K562 (cell line): Measurements from ENCODE around the gene CRACR2B. TPM values are rescaled to one million over a fixed set of nuclear protein-coding genes. Genes with fewer than 3 reads are reported as not detected.

Experiments
- CHD2 ChIP-seq: IDR thresholded peaks from 2 replicates; pipeline ENCODE4 v1.6.1; 2011; ENCODE audit warnings: low read depth, low read length
- DNMT1 ChIP-seq: fragments of 450-650 bp; IDR thresholded peaks from 2 replicates; pipeline ENCODE4 v1.6.1; 2016; ENCODE audit warnings: antibody characterized with exemption, mild to moderate bottlenecking
- ELF4 ChIP-seq: fragments of 450-650 bp; formaldehyde crosslinking; IDR thresholded peaks from 2 replicates; pipeline ENCODE4 v1.4.0; 2022; ENCODE audit warnings: missing genetic modification characterization
- FOXK2 ChIP-seq, 2 experiments: fragments of 450-650 bp; IDR thresholded peaks in 1 of 2; conservative IDR thresholded peaks in 1 of 2; 2 replicates each; pipeline ENCODE4 v1.6.1; 2016; ENCODE audit warnings: low read depth in 2 of 2, mild to moderate bottlenecking in 1 of 2
- GABPB2 ChIP-seq: fragments of 250-450 bp; sonication (Bioruptor Pico); conservative IDR thresholded peaks from 2 replicates; pipeline ENCODE4 v1.5.1; 2021; ENCODE audit warnings: mild to moderate bottlenecking
- IFI16 ChIP-seq: fragments of 250-450 bp; sonication (Bioruptor Pico); IDR thresholded peaks from 2 replicates; pipeline ENCODE4 v2.1.2; 2022; ENCODE audit warnings: mild to moderate bottlenecking, inconsistent platforms
- KDM5B ChIP-seq: fragments of 200-600 bp; sonication (generic); IDR thresholded peaks from 2 replicates; pipeline ENCODE4 v1.6.1; 2012; ENCODE audit warnings: low read depth, mild to moderate bottlenecking, moderate library complexity, low read length, control low read depth, inconsistent platforms; ENCODE audit not compliant: insufficient replicate concordance
- MAZ ChIP-seq, 2 experiments: fragments of 450-650 bp in 1 of 2; sonication (generic) in 1 of 2; formaldehyde crosslinking; IDR thresholded peaks in 1 of 2; conservative IDR thresholded peaks in 1 of 2; 2 replicates each; pipeline versions ENCODE4 v1.4.0 to v1.5.0; 2020; ENCODE audit warnings: mild to moderate bottlenecking in 1 of 2, missing genetic modification reagents in 1 of 2
- PRMT5 ChIP-seq: sonication (generic); formaldehyde crosslinking; IDR thresholded peaks from 2 replicates; pipeline ENCODE4 v1.5.0; 2020; ENCODE audit warnings: missing genetic modification reagents
- RAD21 ChIP-seq, 2 experiments: fragments of 250-450 bp in 1 of 2; fragments of 450-650 bp in 1 of 2; sonication (Bioruptor Pico) in 1 of 2; formaldehyde crosslinking in 1 of 2; IDR thresholded peaks in 1 of 2; conservative IDR thresholded peaks in 1 of 2; 2 replicates each; pipeline versions ENCODE4 v1.4.0 to v1.8.0; 2020 to 2022; ENCODE audit warnings: mild to moderate bottlenecking in 2 of 2, moderate library complexity in 1 of 2
- RBM17 ChIP-seq: fragments of 200-400 bp; formaldehyde crosslinking; IDR thresholded peaks from 2 replicates; pipeline ENCODE4 v1.6.1; 2017; ENCODE audit warnings: low read depth, mild to moderate bottlenecking, low read length, borderline replicate concordance
- RFX7 ChIP-seq: fragments of 250-450 bp; sonication (Bioruptor Pico); IDR thresholded peaks from 2 replicates; pipeline ENCODE4 v1.5.1; 2021; ENCODE audit warnings: mild to moderate bottlenecking
- SMAD2 ChIP-seq: fragments of 150-350 bp; IDR thresholded peaks from 2 replicates; pipeline ENCODE4 v1.6.1; 2014; ENCODE audit warnings: low read depth, mild to moderate bottlenecking, low read length
- ZEB2 ChIP-seq: fragments of 450-650 bp; IDR thresholded peaks from 2 replicates; pipeline ENCODE4 v1.6.1; 2016
- ZFP1 ChIP-seq: fragments of 450-650 bp; formaldehyde crosslinking; IDR thresholded peaks from 2 replicates; pipeline ENCODE4 v1.4.0; 2020; ENCODE audit warnings: mild to moderate bottlenecking, mixed read lengths
- ZNF311 ChIP-seq: fragments of 250-450 bp; sonication (Bioruptor Pico); IDR thresholded peaks from 2 replicates; pipeline ENCODE4 v1.4.0; 2020; ENCODE audit warnings: mild to moderate bottlenecking, moderate library complexity
- ZNF584 ChIP-seq: fragments of 200-800 bp; sonication (Bioruptor generic); IDR thresholded peaks from 2 replicates; pipeline ENCODE4 v1.6.1; 2016; ENCODE audit warnings: low read depth, mild to moderate bottlenecking, missing genetic modification characterization, missing compliant biosample characterization
- ZNF699 ChIP-seq: fragments of 250-450 bp; sonication (Bioruptor Pico); IDR thresholded peaks from 2 replicates; pipeline ENCODE4 v1.8.0; 2021; ENCODE audit warnings: mild to moderate bottlenecking, moderate library complexity; ENCODE audit not compliant: insufficient replicate concordance
- ZNF780A ChIP-seq: fragments of 250-450 bp; sonication (Bioruptor Pico); IDR thresholded peaks from 2 replicates; pipeline ENCODE4 v1.5.0; 2021; ENCODE audit warnings: mild to moderate bottlenecking
- polyA plus RNA-seq, 8 experiments: library from polyadenylated mRNA; depleted of rRNA in 4 of 8; stranded (reverse) in 5 of 8; unstranded in 3 of 8; fragments of >200 nt; fragmentation: Nextera tagmentation in 2 of 8; fragmentation: Illumina TruSeq in 1 of 8; extraction: Ambion mirVana in 2 of 8; extraction: Trizol in 1 of 8; gene quantifications; 2 replicates each; pipeline versions ENCODE4 v1.2.1 to v1.2.3, GENCODE V29; 2011 to 2014; ENCODE audit warnings: inconsistent platforms in 1 of 8, missing spikeins in 1 of 8
- total RNA-seq, 7 experiments: library from RNA; depleted of rRNA in 6 of 7; stranded (reverse); fragments of >200 nt in 6 of 7; fragmentation: Illumina TruSeq in 2 of 7; extraction: Trizol in 2 of 7; gene quantifications; 2 replicates each; pipeline versions ENCODE4 v1.2.1 to v1.2.3, GENCODE V29; 2011 to 2021; ENCODE audit warnings: low replicate concordance in 1 of 7
- TF ChIP-seq, protein P1 (sequence below), 2 experiments: fragments of 250-450 bp in 1 of 2; fragments of 450-650 bp in 1 of 2; sonication (Bioruptor Pico) in 1 of 2; IDR thresholded peaks; 2 replicates each; pipeline versions ENCODE4 v1.6.1 to v1.8.0; 2016 to 2021; ENCODE audit warnings: mild to moderate bottlenecking in 2 of 2, moderate library complexity in 2 of 2, missing compliant biosample characterization in 1 of 2, missing genetic modification characterization in 1 of 2
- TF ChIP-seq, protein P2 (sequence below): fragments of 450-650 bp; IDR thresholded peaks from 2 replicates; pipeline ENCODE4 v1.6.1; 2016; ENCODE audit warnings: low read depth, mild to moderate bottlenecking, moderate library complexity
- TF ChIP-seq, protein P3 (sequence below): fragments of 250-450 bp; sonication (Bioruptor Pico); IDR thresholded peaks from 2 replicates; pipeline ENCODE4 v1.4.0; 2020; ENCODE audit warnings: mild to moderate bottlenecking, moderate library complexity, borderline replicate concordance
- TF ChIP-seq, protein P4 (sequence below): sonication (generic); formaldehyde crosslinking; IDR thresholded peaks from 2 replicates; pipeline ENCODE4 v1.8.0; 2022; ENCODE audit warnings: mild to moderate bottlenecking, low read depth, missing genetic modification reagents

CRACR2B gene
- total and polyA plus RNA-seq, 9 of the 15 experiments (the other 6 are each of a cell fraction or from before 2014, with no cell fraction given), result 0.10 to 51.0 (median 6.0) TPM

DNA sequence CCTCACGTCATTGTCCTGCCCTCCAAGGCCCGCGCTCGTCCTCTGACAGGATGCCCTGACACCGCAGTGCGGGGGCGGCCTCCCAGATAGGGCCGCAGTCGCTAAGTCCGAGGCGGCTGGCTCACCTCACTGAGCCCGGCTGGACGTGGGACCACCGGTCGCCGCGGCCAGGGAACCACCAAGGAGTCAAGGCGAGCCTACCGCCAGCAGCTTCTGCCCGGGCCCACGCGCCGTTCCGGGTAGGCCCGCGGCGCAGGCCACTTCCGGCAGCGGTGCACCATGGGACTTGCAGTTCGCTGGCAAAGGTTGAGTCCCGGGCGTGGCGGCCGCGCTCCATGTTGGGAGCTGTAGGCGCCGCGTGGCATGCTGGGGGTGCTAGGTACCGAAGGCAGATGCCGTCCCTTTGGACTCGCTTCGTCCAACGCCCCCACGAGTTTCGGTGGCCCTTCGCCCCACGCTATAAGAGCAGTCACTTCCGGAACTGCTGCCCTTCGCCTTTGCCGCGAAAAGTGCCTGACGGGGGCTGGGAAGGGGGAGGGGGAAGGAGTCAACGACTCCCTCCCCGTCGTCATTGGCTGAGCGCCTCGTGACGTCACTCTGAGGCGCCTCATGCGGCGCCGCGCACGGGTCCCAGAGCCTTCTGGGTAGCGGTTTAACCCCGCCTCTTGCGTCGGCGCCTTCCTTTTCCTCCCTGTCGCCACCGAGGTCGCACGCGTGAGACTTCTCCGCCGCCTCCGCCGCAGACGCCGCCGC, 18.3 kb upstream of the CRACR2B start, which contains the start of gene RPLP2 (continued):
- TF ChIP-seq, protein P1, sequence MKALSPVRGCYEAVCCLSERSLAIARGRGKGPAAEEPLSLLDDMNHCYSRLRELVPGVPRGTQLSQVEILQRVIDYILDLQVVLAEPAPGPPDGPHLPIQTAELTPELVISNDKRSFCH (CRISPR knock-in tag; IDR thresholded peaks at IDR 0.05), result no peak
- TF ChIP-seq, protein P1 (tag; IDR thresholded peaks at IDR 0.05), result peak; percentile 95
- TF ChIP-seq KDM5B (no peak), RAD21 (CRISPR knock-in tag; conservative IDR thresholded peaks at IDR 0.05 in 1 of 2, IDR thresholded peaks at IDR 0.05 in 1 of 2) (no peak), MAZ (CRISPR knock-in tag; conservative IDR thresholded peaks at IDR 0.05 in 1 of 2, IDR thresholded peaks at IDR 0.05 in 1 of 2) (peak; percentile 91 to 98), ZNF699 (CRISPR knock-in tag) (no peak), SMAD2 (no peak), ELF4 (peak; percentile 7; the same call in 1 of the 2 replicates), ZNF780A (CRISPR knock-in tag) (no peak), PRMT5 (no peak), RBM17 (no peak), IFI16 (CRISPR knock-in tag) (no peak), GABPB2 (CRISPR knock-in tag) (no peak), CHD2 (peak; percentile 81), DNMT1 (no peak), FOXK2 (conservative IDR thresholded peaks at IDR 0.05 in 1 of 2, IDR thresholded peaks at IDR 0.05 in 1 of 2; ENCODE audit: low read depth in 2 of 2) (peak; percentile 51 to 70; a peak in 2 of 4 replicates), RFX7 (no peak), ZEB2 (no peak), ZFP1 (CRISPR knock-in tag) (no peak), ZNF584 (CRISPR knock-in tag) (peak; percentile 69; the same call in 1 of the 2 replicates), ZNF311 (CRISPR knock-in tag) (no peak)
- TF ChIP-seq, protein P2, sequence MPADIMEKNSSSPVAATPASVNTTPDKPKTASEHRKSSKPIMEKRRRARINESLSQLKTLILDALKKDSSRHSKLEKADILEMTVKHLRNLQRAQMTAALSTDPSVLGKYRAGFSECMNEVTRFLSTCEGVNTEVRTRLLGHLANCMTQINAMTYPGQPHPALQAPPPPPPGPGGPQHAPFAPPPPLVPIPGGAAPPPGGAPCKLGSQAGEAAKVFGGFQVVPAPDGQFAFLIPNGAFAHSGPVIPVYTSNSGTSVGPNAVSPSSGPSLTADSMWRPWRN, result peak; percentile 11; the same call in 1 of the 2 replicates
- TF ChIP-seq, protein P3, sequence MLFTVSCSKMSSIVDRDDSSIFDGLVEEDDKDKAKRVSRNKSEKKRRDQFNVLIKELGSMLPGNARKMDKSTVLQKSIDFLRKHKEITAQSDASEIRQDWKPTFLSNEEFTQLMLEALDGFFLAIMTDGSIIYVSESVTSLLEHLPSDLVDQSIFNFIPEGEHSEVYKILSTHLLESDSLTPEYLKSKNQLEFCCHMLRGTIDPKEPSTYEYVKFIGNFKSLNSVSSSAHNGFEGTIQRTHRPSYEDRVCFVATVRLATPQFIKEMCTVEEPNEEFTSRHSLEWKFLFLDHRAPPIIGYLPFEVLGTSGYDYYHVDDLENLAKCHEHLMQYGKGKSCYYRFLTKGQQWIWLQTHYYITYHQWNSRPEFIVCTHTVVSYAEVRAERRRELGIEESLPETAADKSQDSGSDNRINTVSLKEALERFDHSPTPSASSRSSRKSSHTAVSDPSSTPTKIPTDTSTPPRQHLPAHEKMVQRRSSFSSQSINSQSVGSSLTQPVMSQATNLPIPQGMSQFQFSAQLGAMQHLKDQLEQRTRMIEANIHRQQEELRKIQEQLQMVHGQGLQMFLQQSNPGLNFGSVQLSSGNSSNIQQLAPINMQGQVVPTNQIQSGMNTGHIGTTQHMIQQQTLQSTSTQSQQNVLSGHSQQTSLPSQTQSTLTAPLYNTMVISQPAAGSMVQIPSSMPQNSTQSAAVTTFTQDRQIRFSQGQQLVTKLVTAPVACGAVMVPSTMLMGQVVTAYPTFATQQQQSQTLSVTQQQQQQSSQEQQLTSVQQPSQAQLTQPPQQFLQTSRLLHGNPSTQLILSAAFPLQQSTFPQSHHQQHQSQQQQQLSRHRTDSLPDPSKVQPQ, result no peak
- TF ChIP-seq, protein P4, sequence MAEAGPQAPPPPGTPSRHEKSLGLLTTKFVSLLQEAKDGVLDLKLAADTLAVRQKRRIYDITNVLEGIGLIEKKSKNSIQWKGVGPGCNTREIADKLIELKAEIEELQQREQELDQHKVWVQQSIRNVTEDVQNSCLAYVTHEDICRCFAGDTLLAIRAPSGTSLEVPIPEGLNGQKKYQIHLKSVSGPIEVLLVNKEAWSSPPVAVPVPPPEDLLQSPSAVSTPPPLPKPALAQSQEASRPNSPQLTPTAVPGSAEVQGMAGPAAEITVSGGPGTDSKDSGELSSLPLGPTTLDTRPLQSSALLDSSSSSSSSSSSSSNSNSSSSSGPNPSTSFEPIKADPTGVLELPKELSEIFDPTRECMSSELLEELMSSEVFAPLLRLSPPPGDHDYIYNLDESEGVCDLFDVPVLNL (CRISPR knock-in tag), result peak; percentile 79
